CD4-positive, alpha-beta T cell treated with Interleukin-1 beta for 1 hour (primary cell): ENCODE results near the gene GTF3C5.
"Not testable (repeated sequence)": the region's sequence is repeated elsewhere in the genome, so short reads cannot be mapped to it uniquely, and the experiment has no call there.

ENCODE experiments used
- DNase-seq, 2 donors: peaks; one replicate each; pipeline ENCODE4 v3.0.0-alpha.2; 2020 to 2022

GTF3C5 gene

GRCh38 chr9:132996526-132996925, 34.3 kb upstream of the GTF3C5 start:
- no peak for DNase-seq

- DNase-seq: no peak
Measured at GRCh38 chr9:132997591-132997990, 33.2 kb upstream of the GTF3C5 start.

GRCh38 chr9:132998221-132998620, 32.6 kb upstream of the GTF3C5 start:
- DNase-seq: not testable (repeated sequence)

- DNase-seq: no peak
Measured at GRCh38 chr9:132998831-132999635, 31.8 kb upstream of the GTF3C5 start.

GRCh38 chr9:133002147-133003070, 28.4 kb upstream of the GTF3C5 start:
- DNase-seq: no peak

GRCh38 chr9:133003071-133003461, 27.7 kb upstream of the GTF3C5 start:
- no peak for DNase-seq

GRCh38 chr9:133003671-133004090, 27.1 kb upstream of the GTF3C5 start:
- DNase-seq: no peak

GRCh38 chr9:133004091-133004998, 26.5 kb upstream of the GTF3C5 start:
- DNase-seq: no peak

GRCh38 chr9:133004999-133005760, 25.6 kb upstream of the GTF3C5 start:
- DNase-seq: no peak

- DNase-seq: no peak
Measured at GRCh38 chr9:133005957-133006356, 24.8 kb upstream of the GTF3C5 start.

GRCh38 chr9:133006731-133007352, 24.0 kb upstream of the GTF3C5 start:
- DNase-seq: no peak

- DNase-seq: no peak
Measured at GRCh38 chr9:133008406-133008805, 22.4 kb upstream of the GTF3C5 start.

GRCh38 chr9:133008824-133009223, 22.0 kb upstream of the GTF3C5 start:
- DNase-seq: no peak

GRCh38 chr9:133009906-133010582, 20.8 kb upstream of the GTF3C5 start:
- no peak for DNase-seq

GRCh38 chr9:133014696-133015095, 16.1 kb upstream of the GTF3C5 start:
- DNase-seq: no peak

GRCh38 chr9:133023117-133023890, 7.5 kb upstream of the GTF3C5 start:
- DNase-seq: peak; percentile 11 to 33

- DNase-seq: no peak
Measured at GRCh38 chr9:133026426-133026825, 4.4 kb upstream of the GTF3C5 start.

GRCh38 chr9:133027134-133027533, 3.7 kb upstream of the GTF3C5 start:
- no peak for DNase-seq

GRCh38 chr9:133028221-133028620, 2.6 kb upstream of the GTF3C5 start:
- no peak for DNase-seq

- DNase-seq: no peak
Measured at GRCh38 chr9:133029994-133030316, 842 bp upstream of the GTF3C5 start.

GRCh38 chr9:133031130-133031422, 279 bp downstream of the GTF3C5 start:
- no peak for DNase-seq
